B cell (primary cell): ENCODE data around the gene CACHD1. TPM values are rescaled to one million over a fixed set of nuclear protein-coding genes. Genes with fewer than 3 reads are reported as not detected.
"Not testable (repeated sequence)": the region's sequence is repeated elsewhere in the genome, so short reads cannot be mapped to it uniquely, and the experiment has no call there.

Source experiments
- ATAC-seq: fragments of 200-7000 bp; cut with Tn5 transposase; one replicate; pipeline ENCODE4 v1.10.0; 2021; ENCODE audit warnings: low read depth, mild to moderate bottlenecking, moderate number of reproducible peaks, moderate library complexity
- CTCF ChIA-PET: fragments of 350-600 bp; sonication (Branson Sonifier 250); formaldehyde crosslinking; loops from one replicate; lab custom pipeline; 2021; ENCODE audit warnings: antibody characterized with exemption, inconsistent platforms; lab: Charles Lee
- POLR2A ChIA-PET: fragments of 350-600 bp; sonication (Branson Sonifier 250); formaldehyde crosslinking; loops from one replicate; lab custom pipeline; 2021; ENCODE audit warnings: antibody characterized with exemption; lab: Charles Lee
- DNase-seq: peaks from one replicate; pipeline ENCODE4 v3.0.0; 2013
- H2AFZ ChIP-seq: 2 replicates; pipeline ENCODE4 v1.6.1; 2012; ENCODE audit warnings: mild to moderate bottlenecking, low read depth, low read length; ENCODE audit not compliant: insufficient read depth, poor library complexity, severe bottlenecking
- H3K27ac ChIP-seq, 2 donors: 1 replicate in 1 of 2; 2 replicates in 1 of 2; pipeline ENCODE4 v1.5.1; 2012 to 2013; ENCODE audit warnings: low read length in 2 of 2, mild to moderate bottlenecking in 2 of 2, moderate library complexity in 1 of 2
- H3K27me3 ChIP-seq, 4 experiments: fragments of 200-600 bp in 1 of 4; sonication (generic) in 1 of 4; replicated peaks in 1 of 4; 1 replicate in 2 of 4; 2 replicates in 2 of 4; pipeline versions ENCODE4 v1.6.1 to v1.7.0; 2013 to 2016; ENCODE audit warnings: low read length in 3 of 4, mild to moderate bottlenecking in 2 of 4, mixed read lengths in 1 of 4, moderate library complexity in 1 of 4; ENCODE audit not compliant: insufficient read depth in 4 of 4, control insufficient read depth in 3 of 4; ENCODE audit errors: control extremely low read depth in 1 of 4
- H3K36me3 ChIP-seq, 2 experiments: replicated peaks in 1 of 2; 1 replicate in 1 of 2; 2 replicates in 1 of 2; pipeline versions ENCODE4 v1.6.1 to v1.7.1; 2013; ENCODE audit warnings: low read length in 1 of 2; ENCODE audit not compliant: insufficient read depth in 2 of 2, control insufficient read depth in 1 of 2; ENCODE audit errors: control extremely low read depth in 1 of 2, extremely low read depth in 1 of 2
- H3K4me1 ChIP-seq, 2 donors: fragments of 200-600 bp in 1 of 2; sonication (generic) in 1 of 2; 1 replicate in 1 of 2; 2 replicates in 1 of 2; pipeline versions ENCODE4 v1.5.1 to v1.6.1; 2013 to 2017; ENCODE audit warnings: low read length in 2 of 2; ENCODE audit not compliant: control insufficient read depth in 2 of 2, insufficient read depth in 2 of 2
- H3K4me2 ChIP-seq: replicated peaks from 2 replicates; pipeline ENCODE3; 2012; ENCODE audit warnings: mild to moderate bottlenecking, low read depth, low read length; ENCODE audit not compliant: poor library complexity, severe bottlenecking
- H3K4me3 ChIP-seq, 5 experiments: fragments of 200-600 bp in 1 of 5; sonication (generic) in 1 of 5; 1 replicate in 3 of 5; 2 replicates in 2 of 5; pipeline versions ENCODE4 v1.5.1 to v1.7.0; 2011 to 2016; ENCODE audit warnings: low read length in 4 of 5, mild to moderate bottlenecking in 4 of 5, low read depth in 2 of 5, control low read depth in 1 of 5, moderate library complexity in 1 of 5; ENCODE audit not compliant: insufficient read depth in 1 of 5; ENCODE audit errors: control extremely low read depth in 1 of 5, extremely low read depth in 1 of 5
- H3K79me2 ChIP-seq: fragments of 200-600 bp; sonication (generic); one replicate; pipeline ENCODE4 v1.6.0; 2016; ENCODE audit warnings: low read length; ENCODE audit not compliant: control insufficient read depth, insufficient read depth
- H3K9ac ChIP-seq: fragments of 200-600 bp; sonication (generic); 2 replicates; pipeline ENCODE4 v1.6.1; 2017; ENCODE audit warnings: mild to moderate bottlenecking, low read length, moderate library complexity
- H3K9me3 ChIP-seq, 3 donors: one replicate each; pipeline versions ENCODE4 v1.6.1 to v1.7.1; 2013; ENCODE audit warnings: low read length in 2 of 3; ENCODE audit not compliant: control insufficient read depth in 2 of 3, insufficient read depth in 1 of 3; ENCODE audit errors: control extremely low read depth in 1 of 3
- H4K20me1 ChIP-seq: 2 replicates; pipeline ENCODE4 v1.6.0; 2012; ENCODE audit warnings: mild to moderate bottlenecking, low read length; ENCODE audit not compliant: insufficient read depth, control insufficient read depth, poor library complexity, severe bottlenecking
- H3K27ac Mint-ChIP-seq: one replicate; pipeline ENCODE4 v1.8.0; 2021; ENCODE audit warnings: mixed read lengths
- H3K27me3 Mint-ChIP-seq: one replicate; pipeline ENCODE4 v1.8.0; 2021; ENCODE audit warnings: mixed read lengths
- H3K4me1 Mint-ChIP-seq: one replicate; pipeline ENCODE4 v1.8.0; 2021; ENCODE audit warnings: mixed read lengths
- H3K4me3 Mint-ChIP-seq: one replicate; pipeline ENCODE4 v1.8.0; 2021; ENCODE audit warnings: mixed read lengths
- H3K9me3 Mint-ChIP-seq: one replicate; pipeline ENCODE4 v1.8.0; 2022; ENCODE audit warnings: mixed read lengths; ENCODE audit not compliant: insufficient read depth
- CTCF ChIP-seq: fragments of 200-600 bp; IDR thresholded peaks from one replicate; pipeline ENCODE4 v1.8.0; 2022; ENCODE audit warnings: antibody characterized with exemption, mild to moderate bottlenecking
- EZH2 ChIP-seq: IDR thresholded peaks from 2 replicates; pipeline ENCODE4 v1.6.1; 2012; ENCODE audit warnings: borderline replicate concordance, low read depth, mild to moderate bottlenecking, moderate library complexity, low read length; ENCODE audit not compliant: insufficient read depth, poor library complexity, severe bottlenecking
- WGBS: methylation state at CpG from one replicate; pipeline ENCODE4 v1.1.5; 2013; ENCODE audit warnings: missing lambda C conversion rate; ENCODE audit not compliant: insufficient coverage; 5-methylcytosine and 5-hydroxymethylcytosine counted together
- intact Hi-C: fragments of 100-400 bp; cut with micrococcal nuclease; formaldehyde crosslinking; loops from one replicate; pipeline ENCODE4 v1.10.0; 2022
- polyA plus RNA-seq: library from polyadenylated mRNA; depleted of rRNA; stranded (reverse); fragments of >200 nt; gene quantifications from 2 replicates; pipeline ENCODE4 v1.2.3, GENCODE V29; 2012
- total RNA-seq, 2 donors: library from RNA; stranded (reverse); fragments of 120-200 nt in 1 of 2; gene quantifications; 1 replicate in 1 of 2; 2 replicates in 1 of 2; pipeline versions ENCODE4 v1.2.3 to v1.2.4, GENCODE V29; 2013 to 2022

Gene CACHD1
- total and polyA plus RNA-seq, 2 donors (not counting 1 experiment from before 2014, with no cell fraction given): not detected

- DNase-seq: no peak
- Mint-ChIP-seq H3K9me3 (peaks cover 5% of the 10 kb centered on the region), H3K27ac (no peak overlapping the region), H3K27me3 (no peaks in the 10 kb centered on the region), H3K4me1 (no peaks in the 10 kb centered on the region), H3K4me3 (no peak overlapping the region)
- no peak overlapping the region for H2AFZ ChIP-seq
- H3K4me1 ChIP-seq: no peaks in the 10 kb centered on the region
- no peak for ATAC-seq
- H3K4me2 ChIP-seq: no peak overlapping the region
- TF ChIP-seq EZH2: no peak
- no peak for TF ChIP-seq CTCF
- 67% methylated on average over 1 of the region's 1 CpG for WGBS
- ChIA-PET POLR2A (no interaction called here), CTCF (no interaction called here)
- H3K9me3 ChIP-seq: peaks cover 0 to 9% (median 7%) of the 10 kb centered on the region in 3 donors
- H3K79me2 ChIP-seq: no peaks in the 10 kb centered on the region
- no peak overlapping the region for H3K27ac ChIP-seq
- intact Hi-C loops: no loop called here
- H4K20me1 ChIP-seq: no peaks in the 10 kb centered on the region
- no peak overlapping the region for H3K4me3 ChIP-seq
- no peaks in the 10 kb centered on the region for H3K36me3 ChIP-seq
- H3K9ac ChIP-seq: no peak overlapping the region
- H3K27me3 ChIP-seq: no peaks in the 10 kb centered on the region
Observed at GRCh38 chr1:64608005-64608650, 138.2 kb downstream of the CACHD1 start.

GRCh38 chr1:64608651-64609048, 138.7 kb downstream of the CACHD1 start:
- no peak overlapping the region for H3K4me3 ChIP-seq
- no peak overlapping the region for H3K4me2 ChIP-seq
- no peaks in the 10 kb centered on the region for H3K4me1 ChIP-seq
- no peaks in the 10 kb centered on the region for H3K27me3 ChIP-seq
- peaks cover 0 to 9% (median 7%) of the 10 kb centered on the region in 3 donors for H3K9me3 ChIP-seq
- H3K27ac ChIP-seq: no peak overlapping the region
- 96% methylated on average over 6 of the region's 6 CpGs for WGBS
- Mint-ChIP-seq H3K27me3 (no peaks in the 10 kb centered on the region), H3K4me1 (no peaks in the 10 kb centered on the region), H3K27ac (no peak overlapping the region), H3K4me3 (no peak overlapping the region), H3K9me3 (peaks cover 5% of the 10 kb centered on the region)
- ChIA-PET CTCF (no interaction called here), POLR2A (no interaction called here)
- no peaks in the 10 kb centered on the region for H4K20me1 ChIP-seq
- no peak overlapping the region for H3K9ac ChIP-seq
- H2AFZ ChIP-seq: no peak overlapping the region
- no peaks in the 10 kb centered on the region for H3K36me3 ChIP-seq
- intact Hi-C loops: no loop called here
- DNase-seq (no peak), ATAC-seq (no peak)
- no peaks in the 10 kb centered on the region for H3K79me2 ChIP-seq
- TF ChIP-seq EZH2 (no peak), CTCF (no peak)

GRCh38 chr1:64610950-64611349, 141.0 kb downstream of the CACHD1 start:
- H3K9ac ChIP-seq, H3K4me1 ChIP-seq, H4K20me1 ChIP-seq, H3K4me2 ChIP-seq, H3K36me3 ChIP-seq, H3K27me3 Mint-ChIP-seq, POLR2A ChIA-PET, H3K79me2 ChIP-seq, H3K9me3 Mint-ChIP-seq, H3K27me3 ChIP-seq, H3K9me3 ChIP-seq, H3K4me3 ChIP-seq, H3K27ac Mint-ChIP-seq, intact Hi-C loops, H3K27ac ChIP-seq, DNase-seq, H3K4me3 Mint-ChIP-seq, H2AFZ ChIP-seq, H3K4me1 Mint-ChIP-seq, ATAC-seq: not testable (repeated sequence)
- CTCF ChIA-PET: interaction anchor here (0.6 kb wide), 1 partner anchor 13 kb away, joined by 3 read pairs; no protein-coding TSS in a partner anchor
- 100% methylated on average over 3 of the region's 3 CpGs for whole genome bisulfite sequencing
